ENCODE data around the gene JDP2. TPM values are rescaled to one million over a fixed set of nuclear protein-coding genes. Genes with fewer than 3 reads are reported as not detected.

Gene JDP2
- total and polyA plus RNA-seq, 4 donors = 20.9 to 50.2 (median 44.0) TPM

- intact Hi-C loops (cut with DNase I) = no loop called here
- peaks cover 4% of the 10 kb centered on the region for H3K9me3 ChIP-seq (ENCODE audit: control insufficient read depth, low read length)
- H3K27ac ChIP-seq (ENCODE audit: low read depth in 1 of 2, low read length in 2 of 2) = no peak overlapping the region
- 86 to 93% methylated on average over 1 of the region's 1 CpG for WGBS, 2 donors
- H3K4me1 ChIP-seq (ENCODE audit: control insufficient read depth in 1 of 2, insufficient read depth in 2 of 2, low read length in 2 of 2) = no peaks in the 10 kb centered on the region
- ATAC-seq (ENCODE audit: low FRiP score) (no peak), DNase-seq (no peak)
- no peak overlapping the region for H3K4me3 ChIP-seq (ENCODE audit: low read length in 2 of 2)
- H3K27me3 ChIP-seq (ENCODE audit: control insufficient read depth in 1 of 2, insufficient read depth in 2 of 2, low read length in 1 of 2) = no peaks in the 10 kb centered on the region
- no peaks in the 10 kb centered on the region for H3K36me3 ChIP-seq (ENCODE audit: control insufficient read depth in 1 of 2, insufficient read depth in 2 of 2, low read length in 1 of 2)
Measured at GRCh38 chr14:75510547-75510946, 82.7 kb downstream of the JDP2 start.

DNA sequence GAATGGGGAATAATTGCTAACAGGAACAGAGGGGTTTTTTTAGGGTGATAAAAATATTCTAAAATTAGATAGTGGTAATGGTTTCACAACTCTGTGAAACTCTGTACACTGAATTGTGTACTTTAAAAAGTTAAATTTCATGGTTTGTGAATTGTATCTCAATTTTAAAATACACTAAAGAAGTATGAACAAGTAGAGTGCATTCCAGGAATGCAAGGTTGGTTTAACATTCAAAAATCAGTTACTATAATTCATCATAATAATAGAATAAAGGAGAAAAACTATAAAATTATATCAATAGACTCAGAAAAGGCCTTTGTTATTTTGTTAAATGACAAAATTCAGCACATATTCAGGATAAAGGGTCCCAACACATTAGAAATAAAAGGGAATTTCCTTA is 83.4 kb downstream of the JDP2 start:
- DNase-seq = no peak
- ATAC-seq (ENCODE audit: low FRiP score) = no peak
- Histone ChIP-seq H3K36me3 (ENCODE audit: control insufficient read depth in 1 of 2, insufficient read depth in 2 of 2, low read length in 1 of 2) (no peaks in the 10 kb centered on the region), H3K27me3 (ENCODE audit: control insufficient read depth in 1 of 2, insufficient read depth in 2 of 2, low read length in 1 of 2) (no peaks in the 10 kb centered on the region), H3K4me3 (ENCODE audit: low read length in 2 of 2) (no peak overlapping the region), H3K9me3 (ENCODE audit: control insufficient read depth, low read length) (peaks cover 4% of the 10 kb centered on the region), H3K4me1 (ENCODE audit: control insufficient read depth in 1 of 2, insufficient read depth in 2 of 2, low read length in 2 of 2) (no peaks in the 10 kb centered on the region), H3K27ac (ENCODE audit: low read depth in 1 of 2, low read length in 2 of 2) (no peak overlapping the region)
- intact Hi-C loops (cut with DNase I) = no loop called here

- DNase-seq (no peak), ATAC-seq (ENCODE audit: low FRiP score) (no peak)
- H3K9me3 ChIP-seq (ENCODE audit: control insufficient read depth, low read length) = peaks cover 4% of the 10 kb centered on the region
- H3K4me3 ChIP-seq (ENCODE audit: low read length in 2 of 2) = no peak overlapping the region
- H3K36me3 ChIP-seq (ENCODE audit: control insufficient read depth in 1 of 2, insufficient read depth in 2 of 2, low read length in 1 of 2) = no peaks in the 10 kb centered on the region
- no peaks in the 10 kb centered on the region for H3K4me1 ChIP-seq (ENCODE audit: control insufficient read depth in 1 of 2, insufficient read depth in 2 of 2, low read length in 2 of 2)
- H3K27me3 ChIP-seq (ENCODE audit: control insufficient read depth in 1 of 2, insufficient read depth in 2 of 2, low read length in 1 of 2) = no peaks in the 10 kb centered on the region
- H3K27ac ChIP-seq (ENCODE audit: low read depth in 1 of 2, low read length in 2 of 2) = no peak overlapping the region
- intact Hi-C loops (cut with DNase I) = no loop called here
- 94 to 98% methylated on average over 12 of the region's 12 CpGs for WGBS, 2 donors
Measured at GRCh38 chr14:75513911-75514672, 86.3 kb downstream of the JDP2 start.

DNA sequence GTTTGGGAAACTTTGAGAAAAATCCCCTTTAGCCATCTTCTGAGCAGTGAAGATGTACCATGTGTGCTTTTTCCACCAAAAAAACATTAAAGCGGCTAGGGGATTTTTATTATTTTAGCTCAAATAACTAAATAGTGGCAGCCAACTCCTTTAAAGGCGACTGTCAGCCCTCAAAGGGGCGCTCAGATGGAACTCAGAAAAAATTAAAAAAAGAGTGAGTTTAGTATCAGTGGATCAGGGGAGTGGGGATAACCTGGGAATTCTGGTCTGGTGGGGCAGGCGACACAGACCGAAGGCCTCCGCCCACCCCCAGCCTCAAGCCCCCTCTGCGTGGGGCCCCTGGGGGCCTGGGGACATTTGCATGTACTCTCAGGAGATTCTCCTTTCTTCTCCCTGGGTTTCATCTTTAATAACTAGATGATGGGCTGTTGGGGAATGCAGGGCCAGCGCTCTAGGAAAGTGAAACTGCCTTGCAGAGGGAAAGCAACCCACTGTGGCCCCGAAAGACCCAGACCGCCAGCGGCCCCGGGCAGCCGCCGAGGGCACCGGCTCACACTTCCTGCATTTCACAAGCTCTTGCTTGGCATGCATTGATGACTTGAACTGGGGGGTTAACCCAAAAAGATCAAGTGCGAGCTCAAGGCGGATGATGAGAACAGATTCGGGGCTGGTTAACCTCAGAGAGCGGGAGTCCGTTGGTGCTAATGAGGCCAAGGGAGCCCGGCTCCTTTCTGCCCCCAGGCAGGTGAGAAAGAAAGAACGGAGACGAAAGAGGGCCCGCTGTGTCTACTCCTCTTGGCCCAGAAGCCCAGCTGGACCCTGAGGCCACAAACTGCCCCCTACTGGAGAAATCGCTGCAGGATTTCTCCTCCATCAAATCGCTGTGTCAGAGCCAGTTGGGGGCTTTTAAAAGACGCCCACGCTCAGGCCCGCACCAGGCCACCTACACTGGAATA is 87.1 kb downstream of the JDP2 start:
- peak overlapping the region in 1 of 2 donors; percentile 11 for H3K4me3 ChIP-seq (ENCODE audit: low read length in 2 of 2)
- intact Hi-C loops (cut with DNase I) = no loop called here
- no peaks in the 10 kb centered on the region for H3K4me1 ChIP-seq (ENCODE audit: control insufficient read depth in 1 of 2, insufficient read depth in 2 of 2, low read length in 2 of 2)
- no peak overlapping the region for H3K27ac ChIP-seq (ENCODE audit: low read depth in 1 of 2, low read length in 2 of 2)
- H3K36me3 ChIP-seq (ENCODE audit: control insufficient read depth in 1 of 2, insufficient read depth in 2 of 2, low read length in 1 of 2) = no peaks in the 10 kb centered on the region
- DNase-seq (peak; percentile 61 to 80), ATAC-seq (ENCODE audit: low FRiP score) (peak; percentile 54)
- 44 to 50% methylated on average over 29 of the region's 29 CpGs for WGBS, 2 donors
- no peaks in the 10 kb centered on the region for H3K27me3 ChIP-seq (ENCODE audit: control insufficient read depth in 1 of 2, insufficient read depth in 2 of 2, low read length in 1 of 2)
- H3K9me3 ChIP-seq (ENCODE audit: control insufficient read depth, low read length) = peaks cover 4% of the 10 kb centered on the region

DNA sequence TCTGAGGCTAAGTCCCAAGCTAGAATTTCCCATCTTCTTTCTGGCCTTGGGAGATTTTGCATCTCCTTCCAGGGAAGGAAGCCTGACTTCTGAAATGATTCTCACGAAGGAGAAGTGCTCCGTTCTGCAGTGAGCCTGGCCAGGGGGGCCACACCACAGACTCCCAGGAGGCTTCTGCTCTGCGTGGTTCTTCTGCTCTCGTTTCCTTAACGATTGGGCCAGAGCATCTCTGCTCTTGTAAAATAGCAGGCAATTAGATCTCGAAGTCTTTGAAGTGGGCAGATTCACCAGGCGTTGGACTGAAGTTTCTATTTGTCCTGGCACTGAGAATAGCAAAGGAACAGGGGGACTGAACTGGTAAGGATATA is 87.8 kb downstream of the JDP2 start:
- Histone ChIP-seq H3K9me3 (ENCODE audit: control insufficient read depth, low read length) (peaks cover 4% of the 10 kb centered on the region), H3K27me3 (ENCODE audit: control insufficient read depth in 1 of 2, insufficient read depth in 2 of 2, low read length in 1 of 2) (no peaks in the 10 kb centered on the region), H3K4me3 (ENCODE audit: low read length in 2 of 2) (peak overlapping the region in 1 of 2 donors; percentile 11), H3K36me3 (ENCODE audit: control insufficient read depth in 1 of 2, insufficient read depth in 2 of 2, low read length in 1 of 2) (no peaks in the 10 kb centered on the region), H3K27ac (ENCODE audit: low read depth in 1 of 2, low read length in 2 of 2) (no peak overlapping the region), H3K4me1 (ENCODE audit: control insufficient read depth in 1 of 2, insufficient read depth in 2 of 2, low read length in 2 of 2) (no peaks in the 10 kb centered on the region)
- WGBS, 2 donors = 44 to 45% methylated on average over 7 of the region's 7 CpGs
- DNase-seq (peak in 1 of 2 donors; percentile 57), ATAC-seq (ENCODE audit: low FRiP score) (no peak)
- intact Hi-C loops (cut with DNase I) = no loop called here

DNA sequence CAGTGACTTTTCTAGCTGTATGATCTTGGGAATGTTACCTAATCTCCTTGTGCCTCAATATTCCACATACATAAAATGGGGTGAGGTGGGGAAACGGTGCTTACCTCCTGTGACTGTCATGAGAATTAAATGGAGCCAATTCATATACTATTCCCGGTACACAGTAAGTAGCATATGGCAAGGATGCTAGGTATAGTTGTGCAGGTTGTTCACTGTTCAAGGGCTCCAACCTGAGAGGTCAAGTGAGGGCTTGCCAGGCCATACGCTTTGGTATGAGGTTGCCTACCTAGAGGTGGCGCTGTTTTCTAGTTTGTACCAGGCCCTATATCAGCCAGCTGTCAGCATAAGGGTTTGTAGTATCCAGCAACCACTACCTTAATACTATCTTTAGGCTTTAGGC is 90.8 kb downstream of the JDP2 start:
- no peak for ATAC-seq (ENCODE audit: low FRiP score)
- no peaks in the 10 kb centered on the region for H3K36me3 ChIP-seq (ENCODE audit: control insufficient read depth in 1 of 2, insufficient read depth in 2 of 2, low read length in 1 of 2)
- H3K27ac ChIP-seq (ENCODE audit: low read depth in 1 of 2, low read length in 2 of 2) = no peak overlapping the region
- H3K9me3 ChIP-seq (ENCODE audit: control insufficient read depth, low read length) = no peaks in the 10 kb centered on the region
- H3K4me3 ChIP-seq (ENCODE audit: low read length in 2 of 2) = no peak overlapping the region
- intact Hi-C loops (cut with DNase I) = no loop called here
- 51 to 58% methylated on average over 4 of the region's 4 CpGs for WGBS, 2 donors
- no peaks in the 10 kb centered on the region for H3K4me1 ChIP-seq (ENCODE audit: control insufficient read depth in 1 of 2, insufficient read depth in 2 of 2, low read length in 2 of 2)
- DNase-seq = no peak
- no peaks in the 10 kb centered on the region for H3K27me3 ChIP-seq (ENCODE audit: control insufficient read depth in 1 of 2, insufficient read depth in 2 of 2, low read length in 1 of 2)

- intact Hi-C loops (cut with DNase I) = no loop called here
- ATAC-seq (ENCODE audit: low FRiP score) = no peak
- Histone ChIP-seq H3K4me3 (ENCODE audit: low read length in 2 of 2) (no peak overlapping the region), H3K27ac (ENCODE audit: low read depth in 1 of 2, low read length in 2 of 2) (no peak overlapping the region), H3K27me3 (ENCODE audit: control insufficient read depth in 1 of 2, insufficient read depth in 2 of 2, low read length in 1 of 2) (no peaks in the 10 kb centered on the region), H3K9me3 (ENCODE audit: control insufficient read depth, low read length) (no peaks in the 10 kb centered on the region), H3K4me1 (ENCODE audit: control insufficient read depth in 1 of 2, insufficient read depth in 2 of 2, low read length in 2 of 2) (no peaks in the 10 kb centered on the region), H3K36me3 (ENCODE audit: control insufficient read depth in 1 of 2, insufficient read depth in 2 of 2, low read length in 1 of 2) (no peaks in the 10 kb centered on the region)
- DNase-seq = no peak
- 94 to 95% methylated on average over 4 of the region's 4 CpGs for WGBS, 2 donors
Measured at GRCh38 chr14:75519394-75519793, 91.6 kb downstream of the JDP2 start.

DNA sequence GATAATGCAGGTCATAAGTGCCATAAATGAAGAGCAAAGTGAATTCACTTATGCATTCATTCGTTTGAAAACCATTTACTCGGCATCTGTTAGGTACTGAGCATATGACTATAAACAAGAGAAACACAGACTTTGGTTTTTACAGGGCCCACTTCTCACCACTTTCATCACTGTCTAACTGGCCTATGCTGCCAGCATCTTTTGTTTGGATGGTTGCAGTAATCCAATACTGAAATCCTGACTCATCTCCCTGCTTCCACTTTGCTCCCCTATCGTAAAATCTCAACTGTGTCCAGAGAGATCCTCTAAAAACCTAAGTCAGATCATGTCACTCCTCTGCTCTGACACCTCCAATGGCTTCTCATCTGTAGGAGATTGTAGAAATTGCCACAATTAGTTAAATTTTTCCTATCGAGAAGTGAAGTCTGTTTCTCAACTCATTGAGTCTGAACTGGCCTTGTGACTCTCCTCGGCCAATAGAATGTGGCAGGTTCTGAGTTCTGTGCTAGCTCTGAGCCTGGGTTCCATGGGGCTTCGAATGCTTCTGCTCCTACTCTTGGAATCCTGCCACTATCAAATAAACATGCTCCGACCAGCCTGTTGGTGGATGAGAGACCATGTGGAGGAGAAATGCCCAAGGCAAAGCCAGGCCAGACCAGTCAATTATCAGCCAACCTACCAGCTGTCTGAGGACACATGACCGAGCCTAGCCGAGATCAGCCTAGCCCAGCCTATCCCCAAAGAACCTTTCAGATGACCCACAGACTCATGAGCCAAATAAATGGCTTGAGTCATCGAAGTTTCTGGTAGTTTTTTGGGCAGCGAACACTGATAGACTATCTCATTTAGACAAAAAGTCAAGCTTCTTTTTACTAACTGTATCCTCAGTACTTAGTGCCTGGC is 92.3 kb downstream of the JDP2 start:
- intact Hi-C loops (cut with DNase I) = no loop called here
- Histone ChIP-seq H3K27ac (ENCODE audit: low read depth in 1 of 2, low read length in 2 of 2) (no peak overlapping the region), H3K4me1 (ENCODE audit: control insufficient read depth in 1 of 2, insufficient read depth in 2 of 2, low read length in 2 of 2) (no peaks in the 10 kb centered on the region), H3K27me3 (ENCODE audit: control insufficient read depth in 1 of 2, insufficient read depth in 2 of 2, low read length in 1 of 2) (no peaks in the 10 kb centered on the region), H3K9me3 (ENCODE audit: control insufficient read depth, low read length) (no peaks in the 10 kb centered on the region), H3K4me3 (ENCODE audit: low read length in 2 of 2) (no peak overlapping the region), H3K36me3 (ENCODE audit: control insufficient read depth in 1 of 2, insufficient read depth in 2 of 2, low read length in 1 of 2) (no peaks in the 10 kb centered on the region)
- 91 to 93% methylated on average over 11 of the region's 11 CpGs for WGBS, 2 donors
- no peak for DNase-seq
- no peak for ATAC-seq (ENCODE audit: low FRiP score)
